GM13976 (cell line): Measurements from ENCODE around the gene HIVEP3.

Experiments used
- DNase-seq: peaks from one replicate; pipeline ENCODE4 v3.0.0; 2012; ENCODE audit warnings: low spot score
- CTCF ChIP-seq: IDR thresholded peaks from 2 replicates; pipeline ENCODE4 v1.5.1; 2012; ENCODE audit warnings: borderline replicate concordance, mild to moderate bottlenecking; ENCODE audit not compliant: insufficient read depth; ENCODE audit errors: extremely low read depth, missing control alignments, control extremely low read depth
- in situ Hi-C: fragments of 300-500 bp; cut with MboI; formaldehyde crosslinking; loops from one replicate; pipeline ENCODE4 v1.12.0; 2022; ENCODE audit warnings: low sequenced_read_pairs, mixed read lengths, inconsistent platforms; ENCODE audit not compliant: unreplicated experiment

Gene HIVEP3

GRCh38 chr1:41784531-41785274 lies 134.0 kb downstream of the HIVEP3 start:
- TF ChIP-seq CTCF, result no peak
- in situ Hi-C loops, result no loop called here

DNA sequence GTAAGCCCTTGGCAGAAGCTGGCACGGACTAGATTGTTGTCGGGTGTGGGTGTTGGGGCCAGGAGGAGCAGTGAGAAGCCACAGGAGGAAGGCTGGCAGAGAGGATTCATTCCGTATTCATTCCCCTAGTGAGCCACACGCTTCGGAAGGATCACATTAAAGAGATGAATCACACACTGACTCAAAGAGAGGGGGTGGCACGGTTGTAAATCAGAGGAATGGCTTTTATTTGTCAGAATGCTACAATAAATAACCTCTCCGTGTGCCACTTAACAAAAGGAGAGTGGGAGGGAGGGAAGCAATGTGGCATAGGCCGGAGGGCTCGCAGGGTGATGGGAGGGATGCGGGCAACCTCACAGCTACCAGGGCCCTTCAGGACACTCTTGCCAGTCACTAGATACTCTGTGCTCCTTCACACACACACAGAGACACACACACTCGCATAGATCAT lies 135.5 kb downstream of the HIVEP3 start:
- in situ Hi-C loops, result no loop called here
- TF ChIP-seq CTCF, result no peak

More at GRCh38 chr1:41784531-41785274, 134.0 kb downstream of the HIVEP3 start:
- DNase-seq, result peak; percentile 1

DNA sequence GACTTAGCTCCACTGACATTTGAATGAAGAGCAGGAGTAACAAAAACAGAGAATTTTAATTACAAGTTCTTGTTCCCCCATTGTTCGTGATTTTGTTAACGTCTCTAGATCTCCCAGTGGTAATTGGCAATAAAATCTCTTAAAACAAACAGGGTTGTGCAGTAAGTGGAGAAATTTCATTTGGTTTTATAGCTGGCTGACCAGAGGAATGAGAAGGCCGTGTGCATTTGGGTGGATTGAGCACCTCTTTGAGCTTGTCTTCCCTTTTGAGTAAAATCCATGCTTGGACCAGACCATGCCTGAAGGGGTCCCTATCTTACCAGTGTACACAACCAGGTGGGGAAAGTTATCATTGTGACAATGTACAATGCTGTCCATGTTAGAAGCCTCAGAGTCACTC lies 137.8 kb downstream of the HIVEP3 start:
- TF ChIP-seq CTCF, result no peak
- in situ Hi-C loops, result no loop called here
- DNase-seq, result no peak

More for the DNA sequence above, 135.5 kb downstream of the HIVEP3 start:
- DNase-seq, result no peak

GRCh38 chr1:41780322-41780721 lies 138.4 kb downstream of the HIVEP3 start:
- no peak for TF ChIP-seq CTCF
- no peak for DNase-seq
- in situ Hi-C loops, result no loop called here

- DNase-seq, result no peak
- no peak for TF ChIP-seq CTCF
- in situ Hi-C loops, result no loop called here
Observed at GRCh38 chr1:41779360-41779759, 139.4 kb downstream of the HIVEP3 start.

DNA sequence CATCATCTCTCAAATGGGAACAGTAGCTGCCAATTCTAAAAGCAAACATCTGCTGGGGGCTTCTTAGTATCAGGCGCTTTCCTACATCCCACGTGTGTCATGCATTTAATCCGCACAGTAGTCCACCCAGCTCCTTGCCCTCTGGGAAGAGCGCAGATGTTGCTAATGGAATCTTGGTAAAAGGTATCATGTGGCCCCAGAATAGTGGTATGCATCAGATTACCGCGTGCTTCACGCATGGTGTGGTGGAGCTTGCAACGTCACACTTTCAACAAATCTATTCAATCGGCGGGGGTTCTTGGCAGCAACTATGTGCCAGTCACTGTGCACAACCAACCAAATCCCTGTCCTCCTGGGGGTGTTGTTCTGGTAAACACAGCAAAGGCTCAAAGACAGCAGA lies 141.0 kb downstream of the HIVEP3 start:
- no peak for DNase-seq
- in situ Hi-C loops, result no loop called here
- no peak for TF ChIP-seq CTCF
